A549 treated with CpdA at 1 μM for 4 hours (cell line): ENCODE measurements around the gene EXOC2. TPM values are rescaled to one million over a fixed set of nuclear protein-coding genes. Genes with fewer than 3 reads are reported as not detected.

Source experiments
- total RNA-seq: library from RNA; stranded (reverse); fragments of 200-300 nt; extraction: Qiagen RNA extraction; gene quantifications from 5 replicates; pipeline ENCODE4 v1.2.3, GENCODE V29; 2022; ENCODE audit warnings: low read depth

EXOC2 gene, protein sequence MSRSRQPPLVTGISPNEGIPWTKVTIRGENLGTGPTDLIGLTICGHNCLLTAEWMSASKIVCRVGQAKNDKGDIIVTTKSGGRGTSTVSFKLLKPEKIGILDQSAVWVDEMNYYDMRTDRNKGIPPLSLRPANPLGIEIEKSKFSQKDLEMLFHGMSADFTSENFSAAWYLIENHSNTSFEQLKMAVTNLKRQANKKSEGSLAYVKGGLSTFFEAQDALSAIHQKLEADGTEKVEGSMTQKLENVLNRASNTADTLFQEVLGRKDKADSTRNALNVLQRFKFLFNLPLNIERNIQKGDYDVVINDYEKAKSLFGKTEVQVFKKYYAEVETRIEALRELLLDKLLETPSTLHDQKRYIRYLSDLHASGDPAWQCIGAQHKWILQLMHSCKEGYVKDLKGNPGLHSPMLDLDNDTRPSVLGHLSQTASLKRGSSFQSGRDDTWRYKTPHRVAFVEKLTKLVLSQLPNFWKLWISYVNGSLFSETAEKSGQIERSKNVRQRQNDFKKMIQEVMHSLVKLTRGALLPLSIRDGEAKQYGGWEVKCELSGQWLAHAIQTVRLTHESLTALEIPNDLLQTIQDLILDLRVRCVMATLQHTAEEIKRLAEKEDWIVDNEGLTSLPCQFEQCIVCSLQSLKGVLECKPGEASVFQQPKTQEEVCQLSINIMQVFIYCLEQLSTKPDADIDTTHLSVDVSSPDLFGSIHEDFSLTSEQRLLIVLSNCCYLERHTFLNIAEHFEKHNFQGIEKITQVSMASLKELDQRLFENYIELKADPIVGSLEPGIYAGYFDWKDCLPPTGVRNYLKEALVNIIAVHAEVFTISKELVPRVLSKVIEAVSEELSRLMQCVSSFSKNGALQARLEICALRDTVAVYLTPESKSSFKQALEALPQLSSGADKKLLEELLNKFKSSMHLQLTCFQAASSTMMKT
- 9.8 to 12.0 TPM (median 11.7 TPM) in 5 replicates for total RNA-seq

GRCh38 chr6:692858-693722 lies at the start of gene EXOC2:
EXOC2 (minus strand) TSS chr6:693139; CDS start chr6:637818, 55,321 bp downstream.

DNA sequence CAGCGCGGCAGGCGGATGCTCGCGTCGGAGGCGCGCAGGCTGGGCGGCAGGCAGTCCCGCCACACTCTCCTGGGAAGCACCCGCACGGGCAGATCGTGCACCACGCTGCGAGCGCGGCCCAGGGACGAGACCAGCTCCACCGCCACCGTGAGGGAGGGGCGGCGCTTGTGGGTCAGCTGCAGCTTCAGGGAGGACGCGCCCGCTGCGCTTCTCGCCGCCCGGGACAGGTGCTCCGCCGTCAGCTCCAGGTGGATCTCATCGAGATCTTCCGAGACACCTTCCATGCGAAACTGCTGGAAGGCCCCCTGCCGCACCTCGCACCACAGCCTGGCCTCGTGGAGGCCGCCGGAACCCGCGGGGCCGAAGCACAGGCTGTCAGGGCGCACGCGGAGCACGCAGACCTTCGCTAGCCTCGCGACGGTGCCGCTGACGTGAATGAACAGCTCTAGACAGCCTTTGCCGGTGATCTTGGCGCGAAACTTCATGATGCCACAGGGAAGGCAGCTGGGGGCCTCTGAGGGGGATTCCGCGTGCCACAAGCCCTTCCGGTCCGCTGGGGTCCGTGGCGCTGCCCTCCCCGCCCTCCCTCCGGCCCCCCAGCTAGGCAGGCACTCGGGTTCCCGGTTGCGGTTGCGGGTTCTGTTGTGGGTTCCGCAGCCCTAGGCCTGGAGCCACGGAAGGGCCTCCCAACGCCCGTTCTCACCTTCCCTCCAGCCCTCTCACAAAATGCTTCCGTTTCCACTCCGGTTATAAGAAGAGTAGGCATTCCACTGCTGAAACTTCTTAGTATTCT lies 36.3 kb downstream of the EXOC2 start, which contains the start of gene HUS1B:
TSS of gene HUS1B (minus strand) at position 641 of the 793 bp plus-strand sequence. CDS start at position 485, 156 bp downstream.

Other genes starting within 250 kb of the EXOC2 start
- gene HUS1B, start 36.0 kb downstream of the EXOC2 start, total RNA-seq, result 0.16 to 0.32 TPM (median 0.18 TPM) in 3 of 5 replicates, not detected in the others